Tibial nerve (tissue), 4 donors: ENCODE results near the gene KLF3.

ENCODE experiments used
- CTCF ChIP-seq, 5 experiments: fragments of 200-600 bp in 3 of 5; fragments of 450-650 bp in 2 of 5; sonication (generic) in 3 of 5; IDR thresholded peaks; one replicate each; pipeline ENCODE4 v1.5.1; 2016 to 2019; ENCODE audit warnings: antibody characterized with exemption in 5 of 5, mild to moderate bottlenecking in 3 of 5, moderate library complexity in 2 of 5
- EP300 ChIP-seq, 2 donors: sonication (generic); formaldehyde crosslinking; IDR thresholded peaks; one replicate each; pipeline ENCODE4 v1.6.1; 2017; ENCODE audit warnings: antibody characterized with exemption in 2 of 2, mild to moderate bottlenecking in 1 of 2
- POLR2A ChIP-seq, 2 donors: fragments of 450-650 bp; IDR thresholded peaks; one replicate each; pipeline ENCODE4 v1.6.1; 2017; ENCODE audit warnings: antibody characterized with exemption in 2 of 2, mild to moderate bottlenecking in 2 of 2, moderate library complexity in 2 of 2

- TF ChIP-seq CTCF (IDR thresholded peaks at IDR 0.05) (no peak), POLR2A (IDR thresholded peaks at IDR 0.05) (no peak), EP300 (IDR thresholded peaks at IDR 0.05) (no peak)
Observed at GRCh38 chr4:38735870-38736269, 71.9 kb downstream of the KLF3 start.
